ENCODE results near the gene PAK4. TPM values are rescaled to one million over a fixed set of nuclear protein-coding genes. Genes with fewer than 3 reads are reported as not detected.
"Not testable (repeated sequence)": the region's sequence is repeated elsewhere in the genome, so short reads cannot be mapped to it uniquely, and the experiment has no call there.

PAK4 gene
- total RNA-seq, 2 experiments from 2014 or later = 15.3 to 18.2 TPM

DNA sequence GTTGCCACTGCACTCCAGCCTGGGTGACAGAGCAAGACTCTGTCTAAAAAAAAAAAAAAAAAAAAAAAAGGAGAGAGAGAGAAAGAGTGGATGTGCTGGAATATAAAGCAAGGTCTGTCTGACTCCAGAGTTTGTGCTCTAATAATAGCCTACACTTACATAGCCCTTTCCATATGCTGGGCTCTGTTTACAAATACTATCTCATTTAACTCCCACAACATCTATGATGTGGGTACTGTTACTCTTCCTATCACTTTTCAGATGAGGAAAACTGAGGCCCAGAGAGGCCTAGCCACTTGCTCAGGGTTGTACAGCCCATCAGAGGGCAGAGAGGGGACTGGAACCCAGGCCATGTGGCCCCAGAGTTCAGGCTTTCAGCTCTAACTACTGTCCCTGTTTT is 15.9 kb upstream of the PAK4 start:
- Mint-ChIP-seq H3K27me3 (ENCODE audit: low read depth) (no peaks in the 10 kb centered on the region), H3K4me3 (no peak overlapping the region), H3K27ac (no peak overlapping the region), H3K4me1 (ENCODE audit: low read depth) (peaks cover 7% of the 10 kb centered on the region), H3K9me3 (ENCODE audit: insufficient read depth) (no peaks in the 10 kb centered on the region), H3K36me3 (ENCODE audit: low read depth) (no peaks in the 10 kb centered on the region)
- CTCF ChIA-PET = interaction anchor here (0.9 to 1.5 kb wide), 5 partner anchors 13 to 226 kb away, joined by 3 to 6 read pairs (median 3); partner anchors contain the start of gene GMFG
- POLR2A ChIA-PET = no interaction called here
- no peak for DNase-seq
- no peak for ATAC-seq

GRCh38 chr19:39110263-39110967 is 15.2 kb upstream of the PAK4 start:
- POLR2A ChIA-PET = no interaction called here
- Mint-ChIP-seq H3K4me1 (ENCODE audit: low read depth) (peaks cover 7% of the 10 kb centered on the region), H3K36me3 (ENCODE audit: low read depth) (no peaks in the 10 kb centered on the region), H3K9me3 (ENCODE audit: insufficient read depth) (no peaks in the 10 kb centered on the region), H3K4me3 (no peak overlapping the region), H3K27ac (peak overlapping the region; percentile 13), H3K27me3 (ENCODE audit: low read depth) (no peaks in the 10 kb centered on the region)
- DNase-seq (peak; percentile 81), ATAC-seq (peak; percentile 82)
- CTCF ChIA-PET = interaction anchor here (0.6 to 1.5 kb wide), 8 partner anchors 12 to 288 kb away, joined by 3 to 6 read pairs (median 3); partner anchors contain the start of gene GMFG

DNA sequence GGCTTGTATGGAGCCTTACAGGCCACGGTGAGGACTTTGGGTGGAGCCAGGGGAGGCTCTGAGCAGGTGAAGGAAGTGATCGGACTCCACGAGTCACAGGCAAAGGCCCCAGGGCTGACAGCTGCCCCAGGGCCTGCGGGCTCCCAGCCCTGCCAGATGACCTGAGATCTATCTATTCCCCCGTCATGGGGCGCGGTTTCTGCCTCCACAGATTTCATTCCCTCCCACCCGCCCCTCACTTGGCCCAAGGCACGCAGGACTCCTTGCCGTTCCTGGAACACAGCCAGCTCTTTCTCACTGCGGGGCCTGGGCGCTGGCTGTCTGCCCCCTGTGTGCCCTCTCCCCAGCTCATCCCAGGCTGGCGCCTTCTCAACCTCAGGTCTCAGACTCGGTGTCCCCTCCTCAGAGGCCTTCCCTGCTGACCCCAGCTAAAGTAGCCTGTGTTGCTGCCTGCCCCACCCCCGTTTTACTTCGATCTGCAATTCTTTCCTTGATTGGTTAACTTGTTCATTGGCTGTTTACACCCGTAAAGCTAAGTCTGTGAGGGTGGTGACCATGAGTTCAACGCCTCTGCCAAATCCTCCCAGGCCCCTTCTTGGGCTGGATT is 13.9 kb upstream of the PAK4 start:
- no peaks in the 10 kb centered on the region for H3K27me3 Mint-ChIP-seq (ENCODE audit: low read depth)
- POLR2A ChIA-PET = no interaction called here
- no peaks in the 10 kb centered on the region for H3K36me3 Mint-ChIP-seq (ENCODE audit: low read depth)
- CTCF ChIA-PET = interaction anchor here (1.1 to 1.2 kb wide), 3 partner anchors 10 to 286 kb away, joined by 3 read pairs; no protein-coding TSS in a partner anchor
- DNase-seq (no peak), ATAC-seq (no peak)
- peaks cover 7% of the 10 kb centered on the region for H3K4me1 Mint-ChIP-seq (ENCODE audit: low read depth)
- H3K27ac Mint-ChIP-seq = no peak overlapping the region
- no peak overlapping the region for H3K4me3 Mint-ChIP-seq
- H3K9me3 Mint-ChIP-seq (ENCODE audit: insufficient read depth) = no peaks in the 10 kb centered on the region

GRCh38 chr19:39112338-39112890 is 13.2 kb upstream of the PAK4 start:
- no peak for ATAC-seq
- DNase-seq = no peak
- no peaks in the 10 kb centered on the region for H3K36me3 Mint-ChIP-seq (ENCODE audit: low read depth)
- no peaks in the 10 kb centered on the region for H3K9me3 Mint-ChIP-seq (ENCODE audit: insufficient read depth)
- ChIA-PET POLR2A (no interaction called here), CTCF (interaction anchor here (1.2 kb wide), 2 partner anchors 10 kb away, joined by 3 to 4 read pairs; no protein-coding TSS in a partner anchor)
- H3K4me1 Mint-ChIP-seq (ENCODE audit: low read depth) = peaks cover 7% of the 10 kb centered on the region
- H3K4me3 Mint-ChIP-seq = no peak overlapping the region
- no peaks in the 10 kb centered on the region for H3K27me3 Mint-ChIP-seq (ENCODE audit: low read depth)
- H3K27ac Mint-ChIP-seq = no peak overlapping the region

- ATAC-seq = no peak
- peaks cover 7% of the 10 kb centered on the region for H3K4me1 Mint-ChIP-seq (ENCODE audit: low read depth)
- H3K36me3 Mint-ChIP-seq (ENCODE audit: low read depth) = no peaks in the 10 kb centered on the region
- POLR2A ChIA-PET = no interaction called here
- H3K4me3 Mint-ChIP-seq = no peak overlapping the region
- CTCF ChIA-PET = interaction anchor here (1.2 kb wide), 1 partner anchor 9 kb away, joined by 4 read pairs; no protein-coding TSS in a partner anchor
- no peak for DNase-seq
- peak overlapping the region; percentile 25 for H3K27ac Mint-ChIP-seq
- no peaks in the 10 kb centered on the region for H3K9me3 Mint-ChIP-seq (ENCODE audit: insufficient read depth)
- no peaks in the 10 kb centered on the region for H3K27me3 Mint-ChIP-seq (ENCODE audit: low read depth)
These were observed 12.4 kb upstream of the PAK4 start for GRCh38 chr19:39113199-39113598.

DNA sequence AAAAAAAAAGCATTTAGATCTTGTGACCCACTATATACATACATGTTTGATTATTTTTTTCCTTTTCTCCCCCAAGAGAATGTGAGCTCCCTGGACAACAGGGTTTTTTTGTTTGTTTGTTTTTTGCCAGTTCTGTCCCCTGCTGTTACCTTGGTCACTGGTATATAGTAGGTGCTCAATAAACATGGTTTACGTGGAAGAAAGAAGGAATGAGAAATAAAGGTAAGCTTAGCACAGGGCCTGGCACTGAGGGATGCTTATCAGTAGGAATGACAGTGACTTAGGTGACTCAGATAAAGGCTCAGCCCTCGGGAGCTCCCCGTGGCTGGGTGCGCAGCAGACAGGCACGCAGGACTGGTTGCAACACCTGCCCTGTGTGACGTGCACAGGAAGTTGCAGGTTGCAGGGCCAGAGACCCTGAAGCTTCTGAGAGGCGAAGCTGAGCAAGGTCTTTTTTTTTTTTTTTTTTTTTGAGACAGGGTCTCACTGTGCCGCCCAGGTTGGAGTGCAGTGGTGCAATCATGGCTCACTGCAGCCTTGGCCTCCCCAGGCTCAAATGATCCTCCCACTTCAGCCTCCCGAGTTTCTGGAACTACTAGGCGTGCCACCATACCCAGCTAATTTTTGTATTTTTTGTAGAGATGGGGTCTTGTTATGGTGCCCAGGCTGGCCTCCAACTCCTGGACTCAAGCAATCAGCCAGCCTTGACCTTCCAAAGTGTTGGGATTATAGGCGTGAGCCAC is 10.3 kb upstream of the PAK4 start:
- H3K4me3 Mint-ChIP-seq = no peak overlapping the region
- H3K4me1 Mint-ChIP-seq (ENCODE audit: low read depth) = peaks cover 7% of the 10 kb centered on the region
- DNase-seq = no peak
- H3K9me3 Mint-ChIP-seq (ENCODE audit: insufficient read depth) = no peaks in the 10 kb centered on the region
- CTCF ChIA-PET = no interaction called here
- H3K27me3 Mint-ChIP-seq (ENCODE audit: low read depth) = no peaks in the 10 kb centered on the region
- H3K27ac Mint-ChIP-seq = no peak overlapping the region
- no peak for ATAC-seq
- no peaks in the 10 kb centered on the region for H3K36me3 Mint-ChIP-seq (ENCODE audit: low read depth)
- POLR2A ChIA-PET = no interaction called here

- H3K36me3 Mint-ChIP-seq (ENCODE audit: low read depth); H3K4me1 Mint-ChIP-seq (ENCODE audit: low read depth); H3K27me3 Mint-ChIP-seq (ENCODE audit: low read depth); H3K9me3 Mint-ChIP-seq (ENCODE audit: insufficient read depth); POLR2A ChIA-PET; H3K4me3 Mint-ChIP-seq; H3K27ac Mint-ChIP-seq; DNase-seq; CTCF ChIA-PET; ATAC-seq: not testable (repeated sequence)
These were observed 8.6 kb upstream of the PAK4 start for GRCh38 chr19:39117023-39117422.

- no peak for ATAC-seq
- DNase-seq = no peak
- peaks cover 12% of the 10 kb centered on the region for H3K4me1 Mint-ChIP-seq (ENCODE audit: low read depth)
- H3K36me3 Mint-ChIP-seq (ENCODE audit: low read depth) = no peaks in the 10 kb centered on the region
- peaks cover 2% of the 10 kb centered on the region for H3K27me3 Mint-ChIP-seq (ENCODE audit: low read depth)
- no peak overlapping the region for H3K4me3 Mint-ChIP-seq
- H3K27ac Mint-ChIP-seq = no peak overlapping the region
- ChIA-PET CTCF (interaction anchor here (1.2 kb wide), 1 partner anchor 208 kb away, joined by 3 read pairs; no protein-coding TSS in a partner anchor), POLR2A (no interaction called here)
- H3K9me3 Mint-ChIP-seq (ENCODE audit: insufficient read depth) = no peaks in the 10 kb centered on the region
These were observed 5.8 kb upstream of the PAK4 start for GRCh38 chr19:39119830-39120229.

GRCh38 chr19:39122934-39123731 is 2.5 kb upstream of the PAK4 start:
- ATAC-seq (no peak), DNase-seq (no peak)
- H3K4me3 Mint-ChIP-seq = no peak overlapping the region
- H3K36me3 Mint-ChIP-seq (ENCODE audit: low read depth) = peaks cover 2% of the 10 kb centered on the region
- ChIA-PET CTCF (interaction anchor here (1.0 to 3.0 kb wide), 8 partner anchors 13 to 219 kb away, joined by 3 to 20 read pairs (median 4); partner anchors contain the start of genes GMFG and SAMD4B), POLR2A (interaction anchor here (1.6 kb wide), 1 partner anchor 204 kb away, joined by 6 read pairs; no protein-coding TSS in a partner anchor)
- H3K4me1 Mint-ChIP-seq (ENCODE audit: low read depth) = peaks cover 33% of the 10 kb centered on the region
- no peaks in the 10 kb centered on the region for H3K9me3 Mint-ChIP-seq (ENCODE audit: insufficient read depth)
- no peak overlapping the region for H3K27ac Mint-ChIP-seq
- H3K27me3 Mint-ChIP-seq (ENCODE audit: low read depth) = peaks cover 2% of the 10 kb centered on the region

- peaks cover 2% of the 10 kb centered on the region for H3K27me3 Mint-ChIP-seq (ENCODE audit: low read depth)
- peak overlapping the region; percentile 29 for H3K4me3 Mint-ChIP-seq
- ChIA-PET CTCF (interaction anchor here (3.0 kb wide), 1 partner anchor 204 kb away, joined by 20 read pairs; no protein-coding TSS in a partner anchor), POLR2A (interaction anchor here (0.8 kb wide), 1 partner anchor 211 kb away, joined by 6 read pairs; the partner anchor contains the start of gene GMFG)
- no peak overlapping the region for H3K27ac Mint-ChIP-seq
- ATAC-seq (no peak), DNase-seq (no peak)
- peaks cover 2% of the 10 kb centered on the region for H3K36me3 Mint-ChIP-seq (ENCODE audit: low read depth)
- H3K4me1 Mint-ChIP-seq (ENCODE audit: low read depth) = peaks cover 34% of the 10 kb centered on the region
- no peaks in the 10 kb centered on the region for H3K9me3 Mint-ChIP-seq (ENCODE audit: insufficient read depth)
These were observed 1.3 kb upstream of the PAK4 start for GRCh38 chr19:39124136-39124764.
